Measurements from ENCODE around the gene DCTN2. TPM values are rescaled to one million over a fixed set of nuclear protein-coding genes. Genes with fewer than 3 reads are reported as not detected.

DCTN2 gene
- 145 and 151 TPM in 2 replicates for total RNA-seq

GRCh38 chr12:57546438-57547287 is at the start of gene DCTN2:
Gene DCTN2 (minus strand): TSS chr12:57547192. CDS start chr12:57547063, 129 bp downstream.

GRCh38 chr12:57590864-57591781 is 44.1 kb upstream of the DCTN2 start, which contains the start of gene PIP4K2C:
Gene PIP4K2C (plus strand): TSS chr12:57591192. CDS start chr12:57591290, 98 bp downstream.

DNA sequence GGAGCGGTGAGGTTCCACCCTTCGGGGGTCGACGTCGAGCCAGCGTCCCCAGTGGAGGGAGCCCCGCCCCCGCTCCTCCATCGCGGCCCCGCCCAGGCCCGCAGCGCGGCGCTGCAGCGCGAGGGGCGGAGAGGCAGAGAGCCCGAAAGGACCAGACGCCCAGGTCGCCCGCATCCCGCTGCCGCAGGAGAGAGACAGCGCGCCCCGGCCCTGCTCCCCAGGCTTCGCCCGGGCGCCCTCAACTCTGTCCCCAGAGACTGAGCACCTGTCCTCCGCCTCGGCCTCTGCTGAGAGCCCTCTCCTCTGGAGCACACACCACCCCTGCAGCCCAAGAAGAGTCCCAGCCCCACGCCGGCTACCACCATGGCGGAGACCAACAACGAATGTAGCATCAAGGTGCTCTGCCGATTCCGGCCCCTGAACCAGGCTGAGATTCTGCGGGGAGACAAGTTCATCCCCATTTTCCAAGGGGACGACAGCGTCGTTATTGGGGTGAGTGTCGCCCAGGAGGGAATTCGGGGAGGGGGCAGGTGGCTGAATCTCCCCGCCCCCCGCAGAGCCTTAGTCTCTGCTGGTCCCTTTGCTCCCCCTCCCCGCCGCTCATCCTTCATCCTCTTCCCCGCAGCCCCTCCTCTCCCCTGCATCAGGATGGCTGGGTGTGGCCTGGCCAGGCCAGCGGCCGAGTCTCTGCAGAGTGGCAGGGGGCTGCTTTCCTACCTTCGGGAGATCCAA is 3.1 kb upstream of the DCTN2 start, which contains the start of gene KIF5A:
Gene KIF5A (plus strand): TSS at position 136 of the 732 bp plus-strand sequence. CDS start 228 bp downstream, at position 364.

GRCh38 chr12:57522011-57522886 is 24.7 kb downstream of the DCTN2 start, which contains the start of gene MBD6:
Gene MBD6 (plus strand): TSS chr12:57522824. CDS start chr12:57524304, 1,480 bp downstream.

GRCh38 chr12:57520053-57520818 is 26.8 kb downstream of the DCTN2 start, which contains the start of gene DDIT3:
Gene DDIT3 (minus strand): TSS chr12:57520514. CDS start chr12:57517406, 3,108 bp downstream.

DNA sequence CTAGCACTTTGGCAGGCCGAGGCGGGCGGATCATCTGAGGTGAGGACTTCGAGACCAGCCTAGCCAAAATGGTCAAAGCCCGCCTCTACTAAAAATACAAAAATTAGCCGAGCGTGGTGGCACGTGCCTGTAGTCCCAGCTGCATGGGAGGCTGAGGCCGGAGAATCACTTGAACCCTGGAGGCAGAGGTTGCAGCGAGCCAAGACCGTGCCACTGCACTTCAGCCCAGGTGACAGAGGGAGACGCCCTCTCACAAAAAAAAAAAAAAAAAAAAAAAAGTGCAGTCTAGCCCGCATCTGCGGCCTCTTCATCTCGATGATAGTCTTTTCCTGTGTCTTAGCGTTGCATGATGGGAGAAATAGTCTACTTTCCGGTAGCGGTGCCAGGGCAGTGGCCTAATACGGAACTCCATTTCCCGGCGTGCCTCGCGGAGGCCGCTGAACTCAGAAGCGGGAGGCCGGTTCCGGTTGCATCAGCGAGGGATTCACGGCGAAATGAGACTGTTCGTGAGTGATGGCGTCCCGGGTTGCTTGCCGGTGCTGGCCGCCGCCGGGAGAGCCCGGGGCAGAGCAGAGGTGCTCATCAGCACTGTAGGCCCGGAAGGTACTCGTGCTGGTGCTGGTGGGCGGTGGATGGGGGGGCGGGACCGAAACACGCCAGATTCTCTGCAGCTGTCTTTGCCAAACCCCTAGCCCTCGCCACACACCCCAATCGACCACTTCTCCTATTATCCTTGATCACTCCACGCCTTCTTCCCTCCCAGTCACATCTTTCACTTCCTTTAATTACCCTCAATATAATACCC is 59.2 kb downstream of the DCTN2 start, which contains the start of gene MARS1:
Gene MARS1 (plus strand): TSS at position 472 of the 805 bp plus-strand sequence. CDS start 23 bp downstream, at position 495.

Small RNA genes lying within 50 kb of the gene (small RNA-seq; reads per million reads assigned to genes)
- gene MIR616, result not detected

Other genes with a start within 250 kb of the DCTN2 start
- gene R3HDM2, start 116.1 kb downstream of the DCTN2 start, total RNA-seq, result 13.6 and 22.5 TPM in 2 replicates
- not detected in 2 replicates for gene INHBC, start 112.4 kb downstream of the DCTN2 start, total RNA-seq
- gene INHBE, start 91.9 kb downstream of the DCTN2 start, total RNA-seq, result not detected in 2 replicates
- not detected in 2 replicates for gene GLI1, start 87.4 kb downstream of the DCTN2 start, total RNA-seq
- gene ARHGAP9, start 67.3 kb downstream of the DCTN2 start, total RNA-seq, result not detected in 2 replicates
- 111 and 114 TPM in 2 replicates for gene MARS1, start 59.1 kb downstream of the DCTN2 start, total RNA-seq
- 4.9 and 5.9 TPM in 2 replicates for gene DDIT3, start 26.7 kb downstream of the DCTN2 start, total RNA-seq
- 9.3 and 12.7 TPM in 2 replicates for gene MBD6, start 24.4 kb downstream of the DCTN2 start, total RNA-seq
- not detected in 2 replicates for gene KIF5A, start 2.9 kb upstream of the DCTN2 start, total RNA-seq
- gene PIP4K2C, start 44.0 kb upstream of the DCTN2 start, total RNA-seq, result 9.1 and 9.6 TPM in 2 replicates
- 0.48 and 1.3 TPM in 2 replicates for gene DTX3, start 57.6 kb upstream of the DCTN2 start, total RNA-seq
- 0.10 and 0.98 TPM in 2 replicates for gene ARHGEF25, start 64.2 kb upstream of the DCTN2 start, total RNA-seq
- not detected in 2 replicates for gene B4GALNT1, start 86.0 kb upstream of the DCTN2 start, total RNA-seq
- 182 and 199 TPM in 2 replicates for gene OS9, start 146.9 kb upstream of the DCTN2 start, total RNA-seq
- 0.29 and 0.33 TPM in 2 replicates for gene AGAP2, start 191.6 kb upstream of the DCTN2 start, total RNA-seq
- gene TSPAN31, start 197.8 kb upstream of the DCTN2 start, total RNA-seq, result 33.3 and 47.4 TPM in 2 replicates
- 215 and 222 TPM in 2 replicates for gene CDK4, start 205.1 kb upstream of the DCTN2 start, total RNA-seq
- gene MARCHF9, start 207.9 kb upstream of the DCTN2 start, total RNA-seq, result 2.7 and 7.5 TPM in 2 replicates
- under 0.01 and 0.67 TPM in 2 replicates for gene CYP27B1, start 219.9 kb upstream of the DCTN2 start, total RNA-seq
- gene METTL1, start 224.9 kb upstream of the DCTN2 start, total RNA-seq, result 5.9 TPM in 2 replicates
- gene EEF1AKMT3, start 225.4 kb upstream of the DCTN2 start, total RNA-seq, result 8.8 and 10.5 TPM in 2 replicates
- 15.7 and 17.4 TPM in 2 replicates for gene TSFM, start 235.6 kb upstream of the DCTN2 start, total RNA-seq

Data from vein endothelial cell (primary cell).